COLO829 (cell line): ENCODE data around the gene MEIG1.
"Not testable (repeated sequence)": the region's sequence is repeated elsewhere in the genome, so short reads cannot be mapped to it uniquely, and the experiment has no call there.

ENCODE experiments used
- DNase-seq: peaks from one replicate; pipeline ENCODE4 v3.0.0; 2012; ENCODE audit warnings: low spot score

Gene MEIG1

GRCh38 chr10:14959221-14960057, at the start of gene MEIG1:
Gene MEIG1 (plus strand): TSS chr10:14959388. CDS start chr10:14966469, 7,081 bp downstream.
- DNase-seq, result peak; percentile 93

GRCh38 chr10:14910953-14911352, 48.2 kb upstream of the MEIG1 start:
- no peak for DNase-seq

GRCh38 chr10:14911801-14912200, 47.4 kb upstream of the MEIG1 start:
- DNase-seq, result no peak

GRCh38 chr10:14916600-14916999, 42.6 kb upstream of the MEIG1 start:
- no peak for DNase-seq

- DNase-seq, result no peak
Observed at GRCh38 chr10:14917827-14918226, 41.4 kb upstream of the MEIG1 start.

- no peak for DNase-seq
Observed at GRCh38 chr10:14918964-14919363, 40.2 kb upstream of the MEIG1 start.

GRCh38 chr10:14924013-14924412, 35.2 kb upstream of the MEIG1 start:
- no peak for DNase-seq

- no peak for DNase-seq
Observed at GRCh38 chr10:14925268-14925667, 33.9 kb upstream of the MEIG1 start.

GRCh38 chr10:14926061-14926470, 33.1 kb upstream of the MEIG1 start:
- no peak for DNase-seq

- DNase-seq, result no peak
Observed at GRCh38 chr10:14926722-14927416, 32.3 kb upstream of the MEIG1 start.

- no peak for DNase-seq
Observed at GRCh38 chr10:14930610-14931009, 28.6 kb upstream of the MEIG1 start.

GRCh38 chr10:14936584-14936983, 22.6 kb upstream of the MEIG1 start:
- peak; percentile 96 for DNase-seq

- not testable (repeated sequence) for DNase-seq
Observed at GRCh38 chr10:14938971-14939370, 20.2 kb upstream of the MEIG1 start.

- not testable (repeated sequence) for DNase-seq
Observed at GRCh38 chr10:14942147-14942949, 16.8 kb upstream of the MEIG1 start.

GRCh38 chr10:14942950-14943338, 16.2 kb upstream of the MEIG1 start:
- DNase-seq, result not testable (repeated sequence)

GRCh38 chr10:14945108-14945507, 14.1 kb upstream of the MEIG1 start:
- no peak for DNase-seq

- DNase-seq, result no peak
Observed at GRCh38 chr10:14947268-14947667, 11.9 kb upstream of the MEIG1 start.

- DNase-seq, result no peak
Observed at GRCh38 chr10:14949291-14949690, 9.9 kb upstream of the MEIG1 start.

GRCh38 chr10:14952851-14953423, 6.3 kb upstream of the MEIG1 start:
- no peak for DNase-seq

- DNase-seq, result peak; percentile 25
Observed at GRCh38 chr10:14953424-14954000, 5.7 kb upstream of the MEIG1 start.

- peak; percentile 73 for DNase-seq
Observed at GRCh38 chr10:14954001-14954770, 5.0 kb upstream of the MEIG1 start, which contains the start of gene DCLRE1C. Gene DCLRE1C (minus strand): TSS chr10:14954096. CDS start chr10:14954010, 86 bp downstream.
